ENCODE measurements around the gene PLCG2. TPM values are rescaled to one million over a fixed set of nuclear protein-coding genes. Genes with fewer than 3 reads are reported as not detected.

PLCG2 gene
- total RNA-seq, 2 donors from 2014 or later: 7.4 to 13.4 TPM

- Histone ChIP-seq H3K36me3 (no peaks in the 10 kb centered on the region), H3K27me3 (no peaks in the 10 kb centered on the region), H3K9me3 (no peaks in the 10 kb centered on the region), H3K27ac (no peak overlapping the region), H3K4me1 (no peaks in the 10 kb centered on the region), H3K4me3 (no peak overlapping the region)
- TF ChIP-seq CTCF (IDR thresholded peaks at IDR 0.05): no peak
- no peak for DNase-seq (ENCODE audit: low spot score)
Measured at GRCh38 chr16:81770008-81770407, 9.1 kb upstream of the PLCG2 start.

GRCh38 chr16:81774348-81774747 is 4.7 kb upstream of the PLCG2 start:
- no peak overlapping the region for H3K4me3 ChIP-seq
- no peaks in the 10 kb centered on the region for H3K27me3 ChIP-seq
- no peak for DNase-seq (ENCODE audit: low spot score)
- no peaks in the 10 kb centered on the region for H3K4me1 ChIP-seq
- peak overlapping the region in 1 of 2 donors; percentile 48 for H3K27ac ChIP-seq
- no peak for TF ChIP-seq CTCF (IDR thresholded peaks at IDR 0.05)
- no peaks in the 10 kb centered on the region for H3K36me3 ChIP-seq
- H3K9me3 ChIP-seq: no peaks in the 10 kb centered on the region

- TF ChIP-seq CTCF (IDR thresholded peaks at IDR 0.05): no peak
- Histone ChIP-seq H3K27me3 (no peaks in the 10 kb centered on the region), H3K4me1 (peaks cover 0 to 11% of the 10 kb centered on the region in 2 donors), H3K27ac (no peak overlapping the region), H3K4me3 (no peak overlapping the region), H3K36me3 (no peaks in the 10 kb centered on the region), H3K9me3 (no peaks in the 10 kb centered on the region)
- no peak for DNase-seq (ENCODE audit: low spot score)
Measured at GRCh38 chr16:81775570-81775969, 3.5 kb upstream of the PLCG2 start.

GRCh38 chr16:81778231-81778630 is 860 bp upstream of the PLCG2 start:
- Histone ChIP-seq H3K27ac (no peak overlapping the region), H3K9me3 (no peaks in the 10 kb centered on the region), H3K4me1 (peaks cover 0 to 12% of the 10 kb centered on the region in 2 donors), H3K27me3 (no peaks in the 10 kb centered on the region), H3K36me3 (no peaks in the 10 kb centered on the region), H3K4me3 (no peak overlapping the region)
- no peak for DNase-seq (ENCODE audit: low spot score)
- no peak for TF ChIP-seq CTCF (IDR thresholded peaks at IDR 0.05)

- Histone ChIP-seq H3K27ac (peak overlapping the region; percentile 1 to 73), H3K9me3 (no peaks in the 10 kb centered on the region)
- DNase-seq (ENCODE audit: low spot score): no peak
Measured at GRCh38 chr16:81779536-81780320, 637 bp downstream of the PLCG2 start.

More at GRCh38 chr16:81779536-81780320, 637 bp downstream of the PLCG2 start:
- H3K4me3 ChIP-seq: peak overlapping the region; percentile 63 to 82
- peaks cover 0 to 27% of the 10 kb centered on the region in 2 donors for H3K4me1 ChIP-seq
- H3K36me3 ChIP-seq: no peaks in the 10 kb centered on the region
- no peaks in the 10 kb centered on the region for H3K27me3 ChIP-seq
- no peak for TF ChIP-seq CTCF (IDR thresholded peaks at IDR 0.05)

Data from right atrium auricular region (tissue), 2 donors.